HepG2 (cell line): ENCODE measurements around the gene ADSS2.

Experiments
- DPF2 ChIP-seq: sonication (generic); formaldehyde crosslinking; IDR thresholded peaks from 2 replicates; pipeline ENCODE4 v1.4.0; 2020; ENCODE audit warnings: mild to moderate bottlenecking, low read depth, missing genetic modification reagents, borderline replicate concordance
- EHMT2 ChIP-seq: fragments of 200-600 bp; sonication (generic); IDR thresholded peaks from 2 replicates; pipeline ENCODE4 v1.7.0; 2017; ENCODE audit warnings: antibody characterized with exemption, low read depth, low read length, borderline replicate concordance

GRCh38 chr1:244394346-244394745, 57.4 kb downstream of the ADSS2 start:
- no peak for TF ChIP-seq DPF2 (CRISPR knock-in tag)
- TF ChIP-seq EHMT2, result no peak
